Kidney (tissue), 14 donors: ENCODE results near the gene PDE3B. TPM values are rescaled to one million over a fixed set of nuclear protein-coding genes. Genes with fewer than 3 reads are reported as not detected.

Experiments
- DNase-seq, 5 donors: peaks; one replicate each; pipeline ENCODE4 v3.0.0-alpha.2; 2013 to 2020
- FAIRE-seq: peaks from 2 replicates; lab custom pipeline; 2012; peaks lifted over from hg19 to GRCh38; lab: Jason Lieb, UNC
- H3K27ac ChIP-seq, 2 donors: one replicate each; pipeline ENCODE4 v1.7.0; 2013; ENCODE audit warnings: low read depth in 2 of 2, low read length in 2 of 2, inconsistent platforms in 1 of 2
- H3K27me3 ChIP-seq: one replicate; pipeline ENCODE4 v1.7.1; 2013; ENCODE audit warnings: low read length, inconsistent platforms; ENCODE audit not compliant: control insufficient read depth, insufficient read depth
- H3K36me3 ChIP-seq, 3 donors: one replicate each; pipeline versions ENCODE4 v1.7.0 to v1.7.1; 2013; ENCODE audit warnings: low read length in 3 of 3, control low read depth in 1 of 3, inconsistent platforms in 1 of 3; ENCODE audit not compliant: insufficient read depth in 3 of 3, control insufficient read depth in 2 of 3
- H3K4me1 ChIP-seq, 3 donors: one replicate each; pipeline versions ENCODE4 v1.7.0 to v1.7.1; 2013; ENCODE audit warnings: low read length in 3 of 3, inconsistent platforms in 1 of 3, low read depth in 1 of 3; ENCODE audit not compliant: control insufficient read depth in 2 of 3, insufficient read depth in 2 of 3
- H3K4me3 ChIP-seq, 3 donors: one replicate each; pipeline versions ENCODE4 v1.7.0 to v1.8.1; 2013; ENCODE audit warnings: low read length in 3 of 3, control low read depth in 1 of 3, inconsistent platforms in 1 of 3
- H3K9ac ChIP-seq, 3 donors: one replicate each; pipeline versions ENCODE4 v1.7.0 to v1.7.1; 2013; ENCODE audit warnings: low read length in 3 of 3, control low read depth in 1 of 3, inconsistent platforms in 1 of 3
- H3K9me3 ChIP-seq, 3 donors: one replicate each; pipeline versions ENCODE4 v1.7.0 to v1.7.1; 2013; ENCODE audit warnings: low read length in 3 of 3, control low read depth in 1 of 3, inconsistent platforms in 1 of 3; ENCODE audit not compliant: control insufficient read depth in 2 of 3, insufficient read depth in 1 of 3
- intact Hi-C: fragments of 100-400 bp; cut with DNase I; formaldehyde crosslinking; loops from one replicate; pipeline ENCODE4 v1.11.1; 2022
- polyA plus RNA-seq: library from polyadenylated mRNA; stranded (reverse); fragments of 350-450 nt; fragmentation: Illumina TruSeq; extraction: RNeasy Lipid Tissue Mini Kit (QIAGEN cat#74804); gene quantifications from one replicate; pipeline ENCODE4 v1.2.3, GENCODE V29; 2014; ENCODE audit warnings: low read depth, low replicate concordance; ENCODE audit not compliant: insufficient read depth
- total RNA-seq: library from RNA; stranded (reverse); fragmentation: NEBNext Ultra II Directional; extraction: Animal tissue kit (Norgen Biotek cat#: 25700); gene quantifications from one replicate; pipeline ENCODE4 v1.2.1, GENCODE V29; 2021
- TF ChIP-seq, protein P1 (sequence below): IDR thresholded peaks from 3 replicates; pipeline ENCODE4 v1.5.1; 2012; ENCODE audit warnings: mild to moderate bottlenecking, moderate library complexity, borderline replicate concordance; ENCODE audit not compliant: insufficient read depth; ENCODE audit errors: extremely low read depth
- donor health status: control.
- donor health status: control.
- donor health status: control.
- donor health status: control.
- donor health status: control.
- donor health status: DM: yes; HTN: yes; CAD: no.
- donor health status: Normal renal cell carcinoma (clear cell type).

PDE3B gene
- total and polyA plus RNA-seq, 2 donors from 2014 or later, result 0.99 to 7.4 TPM

DNA sequence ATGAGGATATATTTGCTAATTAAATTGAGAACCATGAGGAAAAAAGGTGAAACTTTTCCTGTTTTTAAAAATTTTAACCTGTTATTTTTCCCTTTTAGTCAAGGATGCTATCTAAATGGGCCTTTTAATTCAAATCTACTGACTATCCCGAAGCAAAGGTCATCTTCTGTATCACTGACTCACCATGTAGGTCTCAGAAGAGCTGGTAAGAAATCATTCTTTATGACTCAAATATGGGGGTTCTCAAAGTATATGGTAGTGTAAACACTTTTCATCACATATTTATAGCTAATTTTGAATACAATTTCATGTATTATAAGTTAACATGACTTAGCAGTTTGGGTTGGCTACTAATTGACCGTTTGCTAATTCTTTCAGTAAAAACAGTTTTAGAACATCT lies 160.2 kb downstream of the PDE3B start:
- TF ChIP-seq, protein P1, sequence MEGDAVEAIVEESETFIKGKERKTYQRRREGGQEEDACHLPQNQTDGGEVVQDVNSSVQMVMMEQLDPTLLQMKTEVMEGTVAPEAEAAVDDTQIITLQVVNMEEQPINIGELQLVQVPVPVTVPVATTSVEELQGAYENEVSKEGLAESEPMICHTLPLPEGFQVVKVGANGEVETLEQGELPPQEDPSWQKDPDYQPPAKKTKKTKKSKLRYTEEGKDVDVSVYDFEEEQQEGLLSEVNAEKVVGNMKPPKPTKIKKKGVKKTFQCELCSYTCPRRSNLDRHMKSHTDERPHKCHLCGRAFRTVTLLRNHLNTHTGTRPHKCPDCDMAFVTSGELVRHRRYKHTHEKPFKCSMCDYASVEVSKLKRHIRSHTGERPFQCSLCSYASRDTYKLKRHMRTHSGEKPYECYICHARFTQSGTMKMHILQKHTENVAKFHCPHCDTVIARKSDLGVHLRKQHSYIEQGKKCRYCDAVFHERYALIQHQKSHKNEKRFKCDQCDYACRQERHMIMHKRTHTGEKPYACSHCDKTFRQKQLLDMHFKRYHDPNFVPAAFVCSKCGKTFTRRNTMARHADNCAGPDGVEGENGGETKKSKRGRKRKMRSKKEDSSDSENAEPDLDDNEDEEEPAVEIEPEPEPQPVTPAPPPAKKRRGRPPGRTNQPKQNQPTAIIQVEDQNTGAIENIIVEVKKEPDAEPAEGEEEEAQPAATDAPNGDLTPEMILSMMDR, result no peak
- Histone ChIP-seq H3K4me1 (no peaks in the 10 kb centered on the region), H3K36me3 (no peaks in the 10 kb centered on the region), H3K4me3 (no peak overlapping the region), H3K27ac (no peak overlapping the region), H3K9me3 (no peaks in the 10 kb centered on the region), H3K27me3 (no peaks in the 10 kb centered on the region), H3K9ac (no peak overlapping the region)
- intact Hi-C loops, result no loop called here
- FAIRE-seq (no peak), DNase-seq (no peak)

DNA sequence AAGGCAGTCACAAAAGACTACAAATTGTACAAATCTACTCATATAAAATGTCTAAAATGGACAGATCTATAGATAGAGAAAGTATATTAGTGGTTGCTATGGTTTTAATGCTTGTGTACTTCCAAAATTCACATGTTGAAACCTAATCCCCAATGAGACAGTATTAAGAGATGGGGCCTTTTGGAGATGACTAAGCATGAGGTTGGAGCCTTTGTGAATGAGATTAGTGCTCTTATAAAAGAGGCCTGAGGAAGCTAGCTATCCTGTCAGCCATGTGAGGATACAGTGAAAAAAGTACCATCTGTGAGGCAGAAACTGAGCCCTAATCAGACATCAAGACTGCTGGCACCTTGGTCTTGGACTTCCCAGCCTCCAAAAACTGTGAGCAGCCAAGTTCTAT lies 165.9 kb downstream of the PDE3B start:
- intact Hi-C loops, result no loop called here
- Histone ChIP-seq H3K27me3 (no peaks in the 10 kb centered on the region), H3K9ac (no peak overlapping the region), H3K4me3 (no peak overlapping the region), H3K9me3 (no peaks in the 10 kb centered on the region), H3K27ac (no peak overlapping the region), H3K36me3 (no peaks in the 10 kb centered on the region), H3K4me1 (no peaks in the 10 kb centered on the region)
- TF ChIP-seq, protein P1, result no peak
- no peak for FAIRE-seq
- no peak for DNase-seq

DNA sequence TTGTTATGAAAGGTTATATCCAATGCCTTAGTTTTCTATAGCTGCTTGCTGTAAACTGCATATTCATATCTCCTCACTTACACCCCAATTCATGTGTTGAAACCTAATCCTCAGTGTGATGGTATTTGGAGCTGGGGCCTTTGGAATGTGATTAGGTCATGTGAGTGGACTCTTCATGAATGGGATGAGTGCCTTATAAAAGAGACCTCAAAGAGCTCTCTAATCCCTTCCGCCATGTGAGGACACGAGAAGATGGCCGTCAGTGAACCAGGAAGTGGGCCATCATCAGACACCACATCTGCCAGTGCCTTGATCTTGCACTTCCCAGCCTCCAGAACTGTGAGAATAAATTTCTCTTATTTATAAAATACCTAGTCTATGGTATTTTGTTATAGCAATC lies 169.2 kb downstream of the PDE3B start:
- intact Hi-C loops, result no loop called here
- no peak overlapping the region for H3K27ac ChIP-seq
- FAIRE-seq, result no peak
- DNase-seq, result no peak
- no peak overlapping the region for H3K9ac ChIP-seq
- no peak overlapping the region for H3K4me3 ChIP-seq
- no peaks in the 10 kb centered on the region for H3K9me3 ChIP-seq
- no peaks in the 10 kb centered on the region for H3K36me3 ChIP-seq
- H3K4me1 ChIP-seq, result no peaks in the 10 kb centered on the region
- H3K27me3 ChIP-seq, result no peaks in the 10 kb centered on the region
- TF ChIP-seq, protein P1, result no peak

DNA sequence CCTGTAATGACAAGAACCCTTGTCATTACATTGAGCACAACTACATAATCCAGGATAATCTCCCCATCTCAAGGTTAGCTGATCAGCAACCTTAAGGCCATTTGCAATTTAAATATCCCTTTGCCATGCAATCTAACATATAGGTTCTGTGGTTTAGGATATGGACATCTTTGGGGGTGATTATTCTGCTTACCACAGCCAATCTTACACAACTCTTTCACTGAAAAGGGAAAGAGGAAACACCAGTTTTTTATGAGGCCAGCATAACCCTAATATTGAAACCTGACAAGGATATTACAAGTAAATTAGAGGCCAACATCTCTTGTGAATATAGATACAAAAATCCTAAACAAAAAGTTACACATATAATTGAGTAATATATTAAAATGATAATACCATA lies 169.9 kb downstream of the PDE3B start:
- Histone ChIP-seq H3K36me3 (no peaks in the 10 kb centered on the region), H3K9me3 (no peaks in the 10 kb centered on the region), H3K4me3 (no peak overlapping the region), H3K27ac (no peak overlapping the region), H3K4me1 (no peaks in the 10 kb centered on the region), H3K9ac (no peak overlapping the region), H3K27me3 (no peaks in the 10 kb centered on the region)
- FAIRE-seq (no peak), DNase-seq (no peak)
- intact Hi-C loops, result no loop called here
- TF ChIP-seq, protein P1, result no peak
